GM12878 (cell line): ENCODE measurements around the gene KCNAB2. TPM values are rescaled to one million over a fixed set of nuclear protein-coding genes. Genes with fewer than 3 reads are reported as not detected.

Experiments
- ATAC-seq: fragments of 200-7000 bp; cut with Tn5 transposase; 3 replicates; pipeline ENCODE4 v1.9.1; 2020; ENCODE audit warnings: mild to moderate bottlenecking, moderate library complexity
- BruUV-seq: library from RNA; stranded (reverse); fragments of 400-500 nt; replicated peaks from 2 replicates; lab custom pipeline; 2021; lab: Mats Ljungman, UMichigan
- CTCF ChIA-PET: fragments of 300-600 bp; sonication (Branson Sonifier 250); formaldehyde crosslinking; extraction: SDS; loops from one replicate; lab custom pipeline; 2021; ENCODE audit warnings: inconsistent platforms; lab: Yijun Ruan, JAX
- POLR2A ChIA-PET: fragments of 350-600 bp; formaldehyde crosslinking; extraction: SDS; loops from one replicate; lab custom pipeline; 2021; ENCODE audit warnings: inconsistent platforms; lab: Charles Lee
- RAD21 ChIA-PET: fragments of 300-600 bp; sonication (Branson Sonifier 250); formaldehyde crosslinking; loops from one replicate; lab custom pipeline; 2023; ENCODE audit warnings: antibody characterized with exemption; ENCODE audit not compliant: unreplicated experiment; lab: Charles Lee
- SMC1A ChIA-PET: fragments of 300-600 bp; sonication (Branson Sonifier 250); formaldehyde crosslinking; loops from one replicate; lab custom pipeline; 2023; ENCODE audit not compliant: unreplicated experiment, uncharacterized antibody; lab: Charles Lee
- DNase-seq: peaks from one replicate; pipeline ENCODE4 v3.0.0-alpha.2; 2011; ENCODE audit warnings: low read depth, low spot score
- FAIRE-seq: peaks from 3 replicates; lab custom pipeline; 2011; peaks lifted over from hg19 to GRCh38; lab: Jason Lieb, UNC
- H2AFZ ChIP-seq: 2 replicates; pipeline ENCODE4 v1.6.0; 2011; ENCODE audit warnings: low read depth, low read length, control low read depth; ENCODE audit not compliant: control insufficient read depth
- H3K27ac ChIP-seq: 2 replicates; pipeline ENCODE4 v1.5.1; 2011; ENCODE audit warnings: control low read depth; ENCODE audit not compliant: control insufficient read depth, insufficient read depth
- H3K27me3 ChIP-seq, 2 experiments: replicated peaks in 1 of 2; 2 replicates each; pipeline versions ENCODE4 v1.6.0 to v1.6.1; 2011; ENCODE audit warnings: low read length in 1 of 2; ENCODE audit not compliant: control insufficient read depth in 2 of 2, insufficient read depth in 2 of 2
- H3K36me3 ChIP-seq, 2 experiments: 2 replicates each; pipeline ENCODE4 v1.5.1; 2011; ENCODE audit warnings: low read length in 1 of 2; ENCODE audit not compliant: control insufficient read depth in 2 of 2, insufficient read depth in 2 of 2
- H3K4me1 ChIP-seq: 2 replicates; pipeline ENCODE4 v1.6.1; 2011; ENCODE audit warnings: mild to moderate bottlenecking, low read length, moderate library complexity, mixed read lengths; ENCODE audit not compliant: control insufficient read depth, insufficient read depth
- H3K4me2 ChIP-seq: 2 replicates; pipeline ENCODE4 v1.6.0; 2011; ENCODE audit warnings: control low read depth; ENCODE audit not compliant: control insufficient read depth, insufficient read depth
- H3K4me3 ChIP-seq: fragments of 200-600 bp; sonication (generic); 2 replicates; pipeline ENCODE4 v1.5.1; 2016
- H3K79me2 ChIP-seq: 2 replicates; pipeline ENCODE4 v1.6.0; 2011; ENCODE audit warnings: low read length; ENCODE audit not compliant: control insufficient read depth, insufficient read depth
- H3K9ac ChIP-seq: 2 replicates; pipeline ENCODE4 v1.8.0; 2011; ENCODE audit warnings: low read length, control low read depth, mixed read lengths; ENCODE audit not compliant: control insufficient read depth, insufficient read depth
- H3K9me3 ChIP-seq: replicated peaks from 3 replicates; pipeline ENCODE4 v1.5.1; 2011; ENCODE audit warnings: mild to moderate bottlenecking, low read length; ENCODE audit not compliant: control insufficient read depth, insufficient read depth
- H4K20me1 ChIP-seq: 2 replicates; pipeline ENCODE4 v1.6.0; 2011; ENCODE audit not compliant: control insufficient read depth, insufficient read depth
- BCL3 ChIP-seq: IDR thresholded peaks from 2 replicates; pipeline ENCODE4 v1.6.1; 2011; ENCODE audit warnings: borderline replicate concordance, low read depth, mild to moderate bottlenecking, moderate library complexity, low read length; ENCODE audit not compliant: insufficient read depth, poor library complexity, severe bottlenecking
- CBFB ChIP-seq: IDR thresholded peaks from 2 replicates; pipeline ENCODE4 v1.6.1; 2016; ENCODE audit warnings: antibody characterized with exemption, low read depth
- CEBPB ChIP-seq, 2 experiments: fragments of 150-350 bp in 1 of 2; IDR thresholded peaks; 2 replicates each; pipeline ENCODE4 v1.6.1; 2012 to 2014; ENCODE audit warnings: low read depth in 2 of 2, low read length in 2 of 2, borderline replicate concordance in 1 of 2, inconsistent platforms in 1 of 2
- CREB1 ChIP-seq: IDR thresholded peaks from 2 replicates; pipeline ENCODE4 v1.6.1; 2012; ENCODE audit warnings: low read depth, mild to moderate bottlenecking, inconsistent platforms
- CUX1 ChIP-seq: IDR thresholded peaks from 2 replicates; pipeline ENCODE4 v1.6.1; 2012; ENCODE audit warnings: improper control_type of control experiment, low read depth, low read length; ENCODE audit not compliant: insufficient replicate concordance
- DPF2 ChIP-seq: fragments of 450-650 bp; IDR thresholded peaks from 2 replicates; pipeline ENCODE4 v1.6.1; 2017; ENCODE audit warnings: mild to moderate bottlenecking
- MEF2B ChIP-seq: fragments of 450-650 bp; IDR thresholded peaks from 2 replicates; pipeline ENCODE4 v1.6.1; 2018; ENCODE audit warnings: mild to moderate bottlenecking, moderate library complexity; ENCODE audit not compliant: partially characterized antibody, poor library complexity, severe bottlenecking
- NBN ChIP-seq: fragments of 450-650 bp; IDR thresholded peaks from 2 replicates; pipeline ENCODE4 v1.6.1; 2016
- PBX3 ChIP-seq: IDR thresholded peaks from 2 replicates; pipeline ENCODE4 v1.6.1; 2011; ENCODE audit warnings: mild to moderate bottlenecking, low read depth, low read length, moderate library complexity; ENCODE audit not compliant: insufficient replicate concordance
- PML ChIP-seq: IDR thresholded peaks from 2 replicates; pipeline ENCODE4 v1.6.1; 2012; ENCODE audit warnings: low read length, inconsistent platforms
- RELA ChIP-seq: fragments of 450-650 bp; IDR thresholded peaks from 2 replicates; pipeline ENCODE4 v1.8.0; 2014; ENCODE audit warnings: borderline replicate concordance; ENCODE audit not compliant: partially characterized antibody
- RFX5 ChIP-seq: IDR thresholded peaks from 2 replicates; pipeline ENCODE4 v1.6.1; 2011; ENCODE audit warnings: low read depth, low read length, improper control_type of control experiment
- RUNX3 ChIP-seq: IDR thresholded peaks from 2 replicates; pipeline ENCODE4 v1.6.1; 2012; ENCODE audit warnings: low read length, inconsistent platforms
- SMC3 ChIP-seq: IDR thresholded peaks from 2 replicates; pipeline ENCODE4 v1.6.1; 2011; ENCODE audit warnings: low read length, improper control_type of control experiment, borderline replicate concordance
- STAT1 ChIP-seq: fragments of 450-650 bp; conservative IDR thresholded peaks from 2 replicates; pipeline ENCODE4 v1.6.1; 2014; ENCODE audit warnings: antibody characterized with exemption, mild to moderate bottlenecking
- TAF1 ChIP-seq: IDR thresholded peaks from 2 replicates; pipeline ENCODE4 v1.6.1; 2011; ENCODE audit warnings: mild to moderate bottlenecking, low read depth, low read length, borderline replicate concordance
- USF1 ChIP-seq: IDR thresholded peaks from 2 replicates; pipeline ENCODE4 v1.6.1; 2011; ENCODE audit warnings: borderline replicate concordance, low read depth, mild to moderate bottlenecking, moderate library complexity, mixed read lengths, low read length; ENCODE audit not compliant: insufficient read depth; ENCODE audit errors: extremely low read length
- WGBS: methylation state at CpG from one replicate; pipeline ENCODE4 v1.1.6; 2016; ENCODE audit warnings: low lambda C conversion rate; ENCODE audit not compliant: insufficient replicate concordance, insufficient coverage; ENCODE audit errors: missing lambda C conversion rate; 5-methylcytosine and 5-hydroxymethylcytosine counted together
- in situ Hi-C: fragments of 300-500 bp; cut with MboI; formaldehyde crosslinking; loops from 9 replicates; pipeline ENCODE4 v1.14.3; 2018; ENCODE audit warnings: mixed read lengths
- intact Hi-C: fragments of 100-400 bp; cut with micrococcal nuclease; formaldehyde crosslinking; loops from one replicate; pipeline ENCODE4 v1.14.2; 2022; ENCODE audit not compliant: unreplicated experiment
- polyA plus RNA-seq, 11 experiments: library from polyadenylated mRNA; depleted of rRNA in 4 of 11; unstranded in 6 of 11; stranded (reverse) in 5 of 11; fragments of >200 nt; fragmentation: Nextera tagmentation in 4 of 11; fragmentation: Illumina TruSeq in 1 of 11; extraction: Ambion mirVana in 4 of 11; extraction: Trizol in 1 of 11; gene quantifications; 1 replicate in 1 of 11; 2 replicates in 10 of 11; pipeline versions ENCODE4 v1.2.1 to v1.2.3, GENCODE V29; 2011 to 2016; ENCODE audit warnings: inconsistent platforms in 2 of 11, missing spikeins in 2 of 11, low read depth in 1 of 11
- total RNA-seq, 4 experiments: library from RNA; depleted of rRNA in 3 of 4; stranded (reverse); fragments of >200 nt in 3 of 4; fragmentation: Illumina TruSeq in 1 of 4; extraction: Trizol in 1 of 4; gene quantifications; 2 replicates each; pipeline versions ENCODE4 v1.2.1 to v1.2.3, GENCODE V29; 2013 to 2021

The KCNAB2 gene
- total and polyA plus RNA-seq, 10 of the 15 experiments (the other 5 are each of a cell fraction or from before 2014, with no cell fraction given) = 2.9 to 123 (median 62.4) TPM

GRCh38 chr1:6043561-6043960, 2.1 kb upstream of the KCNAB2 start:
- intact Hi-C loops = no loop called here
- 95% methylated on average over 5 of the region's 5 CpGs for WGBS
- ChIA-PET SMC1A (interaction anchor here (0.7 kb wide), 1 partner anchor 17 kb away, joined by 3 read pairs; no protein-coding TSS in a partner anchor), CTCF (no interaction called here), RAD21 (no interaction called here), POLR2A (no interaction called here)
- in situ Hi-C loops = no loop called here
- no peak overlapping the region for H3K4me2 ChIP-seq
- H2AFZ ChIP-seq = no peak overlapping the region
- H3K4me3 ChIP-seq = no peak overlapping the region
- no TSS peak for BruUV-seq
- no peak overlapping the region for H3K9ac ChIP-seq
- DNase-seq (no peak), FAIRE-seq (no peak), ATAC-seq (no peak)
- no peaks in the 10 kb centered on the region; the same call in none of the 2 replicates for H4K20me1 ChIP-seq
- no peaks in the 10 kb centered on the region for H3K27me3 ChIP-seq
- no peaks in the 10 kb centered on the region for H3K4me1 ChIP-seq
- no peak overlapping the region for H3K27ac ChIP-seq
- no peaks in the 10 kb centered on the region for H3K79me2 ChIP-seq
- peaks cover 15 to 40% of the 10 kb centered on the region in 2 experiments for H3K36me3 ChIP-seq
- H3K9me3 ChIP-seq = no peaks in the 10 kb centered on the region
- TF ChIP-seq SMC3 = no peak
- TF ChIP-seq CREB1 = no peak
- no peak for TF ChIP-seq CEBPB (IDR thresholded peaks at IDR 0.05; ENCODE audit: borderline replicate concordance in 1 of 2, low read depth in 2 of 2, low read length in 2 of 2)
- TF ChIP-seq MEF2B = no peak
- no peak for TF ChIP-seq PBX3
- TF ChIP-seq TAF1 = no peak
- TF ChIP-seq STAT1 = no peak
- TF ChIP-seq DPF2 = no peak
- no peak for TF ChIP-seq CUX1
- no peak for TF ChIP-seq BCL3
- no peak for TF ChIP-seq PML
- TF ChIP-seq RFX5 = no peak
- no peak for TF ChIP-seq NBN
- TF ChIP-seq RUNX3 = no peak
- no peak for TF ChIP-seq CBFB
- TF ChIP-seq RELA = no peak
- no peak for TF ChIP-seq USF1
